Measurements from ENCODE around the gene LRRC23. TPM values are rescaled to one million over a fixed set of nuclear protein-coding genes. Genes with fewer than 3 reads are reported as not detected.
A peak's percentile ranks its signal among the peaks of the same experiment; 100 is the strongest.
"Not testable (repeated sequence)": the region's sequence is repeated elsewhere in the genome, so short reads cannot be mapped to it uniquely, and the experiment has no call there.

LRRC23 gene
- polyA plus RNA-seq, 1 experiment, result 10.6 TPM

DNA sequence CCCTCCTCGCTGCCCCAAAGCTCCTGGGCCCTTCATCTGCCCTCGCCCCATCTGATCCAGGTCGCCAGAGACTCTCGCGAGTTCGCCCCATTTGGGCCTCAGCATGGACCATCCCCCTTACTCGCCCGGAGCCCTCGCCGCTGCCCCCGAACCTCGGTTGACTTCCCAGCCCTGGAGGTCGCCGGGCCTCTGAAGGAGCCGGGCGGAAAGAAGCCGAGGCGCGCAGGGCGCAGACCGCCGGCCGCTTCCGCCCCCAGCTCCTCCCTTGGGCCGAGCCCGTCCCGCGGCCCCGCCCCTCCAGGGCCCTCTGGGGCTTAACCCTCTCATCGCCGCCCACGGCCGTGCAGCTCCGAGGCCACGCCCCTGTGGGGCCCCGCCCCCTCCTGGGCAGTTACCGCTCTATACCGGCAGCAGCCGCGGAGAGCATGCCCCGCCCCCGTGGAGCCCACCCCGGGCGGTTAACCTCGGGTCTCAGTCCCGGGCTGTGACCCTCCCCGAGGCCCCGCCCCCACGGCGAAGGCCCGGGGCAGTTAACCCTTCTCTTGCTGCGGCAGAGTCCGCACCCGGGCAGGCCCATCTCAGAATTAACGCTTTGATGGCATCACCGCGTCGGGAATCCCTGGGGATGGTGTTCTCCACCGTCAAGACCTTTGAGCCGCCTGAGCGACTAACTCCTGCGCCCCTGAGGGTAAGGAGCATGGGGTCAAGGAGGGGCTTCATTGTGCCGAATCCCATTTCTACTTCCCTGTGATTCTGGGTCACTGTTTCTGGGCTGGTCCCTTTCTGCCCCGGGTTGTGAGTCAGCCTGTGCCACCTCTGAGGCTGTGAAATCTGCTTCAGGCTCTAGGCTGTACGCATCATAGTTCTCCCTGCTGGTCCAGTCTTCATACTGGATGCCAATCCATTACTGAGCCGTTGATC is 31.3 kb upstream of the LRRC23 start, which contains the start of gene SPSB2:
SPSB2 (minus strand) TSS at position 210 of the 921 bp plus-strand sequence. CDS start 402 bp downstream, outside the sequence.
- DNase-seq (ENCODE audit: low read depth, low spot score), result peak; percentile 79
- H3K27ac ChIP-seq (ENCODE audit: low read depth, low read length), result peak within 1 kb of the TSS; percentile 81
- H3K9me3 ChIP-seq (ENCODE audit: control insufficient read depth, insufficient read depth, low read length), result no peaks in the 10 kb centered on the region; the same call in 1 of the 2 replicates
- ChIA-PET CTCF (interaction anchor here (0.6 to 5.1 kb wide), 26 partner anchors 9 to 236 kb away, joined by 3 to 50 read pairs (median 6); partner anchors contain the start of genes C12orf57, C1RL, CDCA3 and COPS7A), POLR2A (interaction anchor here (0.6 to 3.3 kb wide), 20 partner anchors 8 to 341 kb away, joined by 3 to 37 read pairs (median 5); partner anchors contain the start of genes C12orf57, CDCA3, GAPDH and LRRC23)
- H3K27me3 ChIP-seq (ENCODE audit: control insufficient read depth, insufficient read depth, low read length), result no peaks in the 10 kb centered on the region
- TF ChIP-seq, protein P1, sequence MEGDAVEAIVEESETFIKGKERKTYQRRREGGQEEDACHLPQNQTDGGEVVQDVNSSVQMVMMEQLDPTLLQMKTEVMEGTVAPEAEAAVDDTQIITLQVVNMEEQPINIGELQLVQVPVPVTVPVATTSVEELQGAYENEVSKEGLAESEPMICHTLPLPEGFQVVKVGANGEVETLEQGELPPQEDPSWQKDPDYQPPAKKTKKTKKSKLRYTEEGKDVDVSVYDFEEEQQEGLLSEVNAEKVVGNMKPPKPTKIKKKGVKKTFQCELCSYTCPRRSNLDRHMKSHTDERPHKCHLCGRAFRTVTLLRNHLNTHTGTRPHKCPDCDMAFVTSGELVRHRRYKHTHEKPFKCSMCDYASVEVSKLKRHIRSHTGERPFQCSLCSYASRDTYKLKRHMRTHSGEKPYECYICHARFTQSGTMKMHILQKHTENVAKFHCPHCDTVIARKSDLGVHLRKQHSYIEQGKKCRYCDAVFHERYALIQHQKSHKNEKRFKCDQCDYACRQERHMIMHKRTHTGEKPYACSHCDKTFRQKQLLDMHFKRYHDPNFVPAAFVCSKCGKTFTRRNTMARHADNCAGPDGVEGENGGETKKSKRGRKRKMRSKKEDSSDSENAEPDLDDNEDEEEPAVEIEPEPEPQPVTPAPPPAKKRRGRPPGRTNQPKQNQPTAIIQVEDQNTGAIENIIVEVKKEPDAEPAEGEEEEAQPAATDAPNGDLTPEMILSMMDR (IDR thresholded peaks at IDR 0.05; ENCODE audit: low read depth, low read length), result no peak
- H3K4me3 ChIP-seq (ENCODE audit: low read depth, low read length), result peak within 1 kb of the TSS; percentile 84

DNA sequence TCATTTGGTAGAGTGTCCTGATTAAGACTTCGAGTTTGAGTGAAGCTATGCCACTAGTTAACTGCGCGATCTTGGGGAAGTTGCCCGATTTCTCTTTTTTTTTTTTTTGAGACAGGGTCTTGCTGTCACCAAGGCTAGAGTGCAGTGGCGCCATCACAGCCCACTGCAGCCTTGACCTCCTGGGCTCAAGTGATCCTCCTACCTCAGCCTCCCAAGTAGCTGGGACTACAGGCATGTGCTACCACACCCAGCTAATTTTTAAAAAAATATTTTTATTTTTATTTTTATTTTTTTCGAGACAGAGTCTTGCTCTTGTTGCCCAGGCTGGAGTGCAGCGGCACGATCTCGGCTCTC is 30.6 kb upstream of the LRRC23 start:
- H3K9me3 ChIP-seq (ENCODE audit: control insufficient read depth, insufficient read depth, low read length), result not testable (repeated sequence)
- POLR2A ChIA-PET, result interaction anchor here (0.5 to 3.2 kb wide), 3 partner anchors 17 to 73 kb away, joined by 3 to 35 read pairs (median 14); partner anchors contain the start of genes C12orf57 and RNU7-1

DNA sequence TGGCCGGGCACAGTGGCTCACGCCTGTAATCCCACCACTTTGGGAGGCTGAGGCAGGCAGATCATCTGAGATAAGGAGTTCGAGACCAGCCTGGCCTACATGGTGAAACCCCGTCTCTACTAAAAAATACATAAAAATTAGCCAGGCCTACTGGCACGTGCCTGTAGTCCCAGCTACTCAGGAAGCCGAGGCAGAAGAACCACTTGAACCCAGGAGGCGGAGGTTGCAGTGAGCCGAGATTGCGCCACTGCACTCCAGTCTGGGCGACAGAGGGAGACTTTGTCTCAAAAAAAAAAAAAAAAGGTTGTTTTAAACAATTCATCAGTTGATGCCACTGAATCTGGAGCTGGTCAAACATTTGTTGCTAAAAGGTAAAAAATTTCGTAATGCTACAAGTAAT is 24.8 kb upstream of the LRRC23 start:
- H3K9me3 ChIP-seq (ENCODE audit: control insufficient read depth, insufficient read depth, low read length); H3K27ac ChIP-seq (ENCODE audit: low read depth, low read length); H3K27me3 ChIP-seq (ENCODE audit: control insufficient read depth, insufficient read depth, low read length); H3K4me3 ChIP-seq (ENCODE audit: low read depth, low read length); DNase-seq (ENCODE audit: low read depth, low spot score): not testable (repeated sequence)
- ChIA-PET CTCF (interaction anchor here (1.0 to 1.4 kb wide), 2 partner anchors 11 to 322 kb away, joined by 3 read pairs; no protein-coding TSS in a partner anchor), POLR2A (interaction anchor here (0.7 kb wide), 1 partner anchor 29 kb away, joined by 4 read pairs; no protein-coding TSS in a partner anchor)

More for the DNA sequence above, 30.6 kb upstream of the LRRC23 start:
- H3K27ac ChIP-seq (ENCODE audit: low read depth, low read length), result peak overlapping the region; percentile 81
- H3K27me3 ChIP-seq (ENCODE audit: control insufficient read depth, insufficient read depth, low read length); DNase-seq (ENCODE audit: low read depth, low spot score): not testable (repeated sequence)
- CTCF ChIA-PET, result interaction anchor here (1.3 to 3.5 kb wide), 4 partner anchors 17 to 120 kb away, joined by 4 to 19 read pairs (median 10); partner anchors contain the start of gene MLF2
- H3K4me3 ChIP-seq (ENCODE audit: low read depth, low read length), result peak overlapping the region; percentile 84

DNA sequence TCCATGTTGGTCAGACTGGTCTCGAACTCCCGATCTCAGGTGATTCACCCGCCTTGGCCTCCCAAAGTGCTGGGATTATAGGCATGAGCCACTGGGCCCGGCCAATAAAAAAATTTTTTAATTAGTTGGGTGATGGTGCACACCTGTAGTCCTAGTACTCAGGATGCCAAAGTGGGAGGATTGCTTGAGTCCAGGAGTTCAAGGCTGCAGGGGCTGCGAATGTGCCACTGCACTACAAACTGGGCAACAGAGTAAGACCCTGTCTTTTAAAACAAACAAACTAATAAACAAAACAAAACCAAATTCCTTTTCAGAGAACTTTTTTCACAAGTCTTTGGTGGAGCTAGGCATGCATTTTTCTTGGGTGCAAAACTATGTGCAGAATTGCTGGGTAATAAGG is 21.4 kb upstream of the LRRC23 start:
- ChIA-PET CTCF (interaction anchor here (1.3 to 3.5 kb wide), 3 partner anchors 8 to 54 kb away, joined by 3 to 29 read pairs (median 10); partner anchors contain the start of gene SPSB2), POLR2A (no interaction called here)
- DNase-seq (ENCODE audit: low read depth, low spot score), result no peak
- Histone ChIP-seq H3K27ac (ENCODE audit: low read depth, low read length) (no peak overlapping the region), H3K4me3 (ENCODE audit: low read depth, low read length) (no peak overlapping the region), H3K9me3 (ENCODE audit: control insufficient read depth, insufficient read depth, low read length) (no peaks in the 10 kb centered on the region), H3K27me3 (ENCODE audit: control insufficient read depth, insufficient read depth, low read length) (no peaks in the 10 kb centered on the region)
- TF ChIP-seq, protein P1 (IDR thresholded peaks at IDR 0.05; ENCODE audit: low read depth, low read length), result no peak

DNA sequence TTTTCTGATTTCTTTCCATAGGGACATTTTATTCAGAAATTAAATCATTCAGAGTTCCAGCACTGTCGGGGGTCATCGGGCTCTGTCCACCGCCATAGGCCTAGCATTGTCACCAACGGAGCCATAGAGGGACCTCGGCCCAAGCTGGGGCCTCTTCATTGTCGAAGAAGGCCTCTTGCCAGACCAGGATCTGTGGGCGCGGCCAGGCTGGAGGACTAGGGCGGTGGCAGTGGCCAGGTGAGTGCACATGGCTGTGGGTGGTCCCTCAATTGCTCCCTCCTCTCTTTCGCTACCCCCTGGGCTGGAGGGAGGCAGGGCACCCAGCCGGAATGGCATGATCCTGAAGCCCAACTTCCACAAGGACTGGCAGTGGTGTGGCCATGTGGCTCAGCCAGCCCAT is 20.9 kb upstream of the LRRC23 start:
- POLR2A ChIA-PET, result no interaction called here
- no peak for DNase-seq (ENCODE audit: low read depth, low spot score)
- H3K27ac ChIP-seq (ENCODE audit: low read depth, low read length), result no peak overlapping the region
- no peaks in the 10 kb centered on the region for H3K9me3 ChIP-seq (ENCODE audit: control insufficient read depth, insufficient read depth, low read length)
- H3K4me3 ChIP-seq (ENCODE audit: low read depth, low read length), result no peak overlapping the region
- CTCF ChIA-PET, result interaction anchor here (3.5 kb wide), 1 partner anchor 12 kb away, joined by 29 read pairs; the partner anchor contains the start of gene SPSB2
- no peaks in the 10 kb centered on the region for H3K27me3 ChIP-seq (ENCODE audit: control insufficient read depth, insufficient read depth, low read length)
- TF ChIP-seq, protein P1 (IDR thresholded peaks at IDR 0.05; ENCODE audit: low read depth, low read length), result no peak

Data from AG04450 (cell line).